OCI-LY3 (cell line): ENCODE results near the gene GOSR1.
"Not testable (repeated sequence)": the region's sequence is repeated elsewhere in the genome, so short reads cannot be mapped to it uniquely, and the experiment has no call there.

ENCODE experiments used
- H2AFZ ChIP-seq: fragments of 200-600, 300-600 bp; shearing (Covaris generic); 2 replicates; pipeline ENCODE4 v1.6.0; 2014; ENCODE audit warnings: antibody characterized with exemption, low read depth, low read length
- H3K27ac ChIP-seq: fragments of 200-600, 300-600 bp; sonication (generic); 2 replicates; pipeline ENCODE4 v1.5.1; 2014; ENCODE audit warnings: mild to moderate bottlenecking, low read length, moderate library complexity, mixed read lengths
- H3K27me3 ChIP-seq: fragments of 200-600, 300-600 bp; sonication (generic); 2 replicates; pipeline ENCODE4 v1.6.1; 2014; ENCODE audit warnings: low read depth, low read length, mixed read lengths
- H3K36me3 ChIP-seq: fragments of 200-600, 300-600 bp; sonication (generic); replicated peaks from 2 replicates; pipeline ENCODE3; 2014; ENCODE audit warnings: low read depth, low read length, mixed read lengths
- H3K4me1 ChIP-seq: fragments of 300-600, 200-600 bp; sonication (generic); 2 replicates; pipeline ENCODE4 v1.6.1; 2014; ENCODE audit warnings: low read length, mixed read lengths
- H3K4me2 ChIP-seq: fragments of 200-600, 300-600 bp; sonication (generic); 2 replicates; pipeline ENCODE4 v1.6.1; 2014; ENCODE audit warnings: low read length, mixed read lengths
- H3K4me3 ChIP-seq: fragments of 300-600, 200-600 bp; sonication (generic); 2 replicates; pipeline ENCODE4 v1.5.1; 2014; ENCODE audit warnings: antibody characterized with exemption, mild to moderate bottlenecking, low read length, moderate library complexity
- H3K79me2 ChIP-seq: fragments of 300-600, 200-600 bp; shearing (Covaris generic); 2 replicates; pipeline ENCODE4 v1.6.1; 2014; ENCODE audit warnings: mild to moderate bottlenecking, low read length, mixed read lengths
- H3K9ac ChIP-seq: fragments of 300-600, 200-600 bp; shearing (Covaris generic); 2 replicates; pipeline ENCODE4 v1.6.0; 2014; ENCODE audit warnings: mild to moderate bottlenecking, low read length, moderate library complexity
- H3K9me3 ChIP-seq: fragments of 200-600, 300-600 bp; shearing (Covaris generic); 2 replicates; pipeline ENCODE4 v1.6.1; 2014; ENCODE audit warnings: low read length, mixed read lengths; ENCODE audit not compliant: insufficient read depth
- H4K20me1 ChIP-seq: fragments of 200-600, 300-600 bp; sonication (generic); 2 replicates; pipeline ENCODE4 v1.6.1; 2016; ENCODE audit warnings: low read length, mixed read lengths; ENCODE audit not compliant: insufficient read depth
- CTCF ChIP-seq: fragments of 200-600, 300-600 bp; sonication (generic); IDR thresholded peaks from 2 replicates; pipeline ENCODE4 v1.5.1; 2014; ENCODE audit warnings: antibody characterized with exemption, low read length, low read depth
- EZH2phosphoT487 ChIP-seq: fragments of 200-600 bp; shearing (Covaris generic); IDR thresholded peaks from 2 replicates; pipeline ENCODE4 v1.6.1; 2018; ENCODE audit warnings: antibody characterized with exemption, mixed run types, low read depth

GOSR1 gene

DNA sequence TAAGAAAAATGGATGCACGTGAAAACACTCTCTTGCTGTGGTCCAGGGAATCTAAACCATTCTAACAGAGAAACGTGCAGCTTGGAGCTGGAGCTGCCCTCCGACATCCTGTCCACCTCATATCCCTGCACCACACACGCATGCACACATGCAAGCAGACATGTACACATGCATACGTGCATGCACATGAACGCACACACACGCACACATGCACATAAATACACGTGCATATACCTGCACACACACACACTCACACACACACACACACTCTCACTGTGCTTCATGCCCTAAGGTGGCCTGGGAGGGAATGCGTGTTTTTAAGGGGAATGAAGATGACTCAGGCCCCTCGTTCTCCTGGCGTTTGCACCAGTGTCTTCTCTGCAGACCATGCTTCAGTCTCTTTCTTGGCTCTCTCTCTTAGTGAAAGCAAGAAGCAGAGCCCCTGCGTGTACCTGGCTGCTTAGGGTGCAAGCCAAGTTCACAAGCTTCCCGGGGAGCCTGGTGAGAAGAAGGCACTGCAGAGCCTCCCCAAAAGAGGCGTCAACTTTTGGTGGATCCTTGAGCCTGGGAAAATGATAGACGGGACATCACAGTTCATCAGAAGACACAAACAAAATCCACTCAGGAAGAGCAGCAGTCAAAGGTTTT, 72.8 kb downstream of the GOSR1 start:
- Histone ChIP-seq H2AFZ (no peak overlapping the region), H3K4me1 (peaks cover 9% of the 10 kb centered on the region), H3K27ac (no peak overlapping the region), H3K9ac (no peak overlapping the region), H3K27me3 (no peaks in the 10 kb centered on the region), H3K4me3 (no peak overlapping the region), H3K36me3 (no peaks in the 10 kb centered on the region), H3K9me3 (no peaks in the 10 kb centered on the region), H4K20me1 (no peaks in the 10 kb centered on the region), H3K79me2 (no peaks in the 10 kb centered on the region), H3K4me2 (no peak overlapping the region)
- TF ChIP-seq EZH2phosphoT487 (no peak), CTCF (no peak)

GRCh38 chr17:30550512-30551273, 73.5 kb downstream of the GOSR1 start:
- H3K79me2 ChIP-seq: no peaks in the 10 kb centered on the region
- no peak overlapping the region for H3K4me3 ChIP-seq
- H2AFZ ChIP-seq: peak overlapping the region; percentile 46; the same call in 1 of the 2 replicates
- H3K4me1 ChIP-seq: peaks cover 9% of the 10 kb centered on the region
- no peaks in the 10 kb centered on the region for H3K27me3 ChIP-seq
- H3K4me2 ChIP-seq: peak overlapping the region; percentile 2
- no peak overlapping the region for H3K9ac ChIP-seq
- H3K27ac ChIP-seq: no peak overlapping the region
- TF ChIP-seq EZH2phosphoT487 (no peak), CTCF (no peak)
- H4K20me1 ChIP-seq: no peaks in the 10 kb centered on the region
- H3K36me3 ChIP-seq: no peaks in the 10 kb centered on the region
- H3K9me3 ChIP-seq: no peaks in the 10 kb centered on the region

DNA sequence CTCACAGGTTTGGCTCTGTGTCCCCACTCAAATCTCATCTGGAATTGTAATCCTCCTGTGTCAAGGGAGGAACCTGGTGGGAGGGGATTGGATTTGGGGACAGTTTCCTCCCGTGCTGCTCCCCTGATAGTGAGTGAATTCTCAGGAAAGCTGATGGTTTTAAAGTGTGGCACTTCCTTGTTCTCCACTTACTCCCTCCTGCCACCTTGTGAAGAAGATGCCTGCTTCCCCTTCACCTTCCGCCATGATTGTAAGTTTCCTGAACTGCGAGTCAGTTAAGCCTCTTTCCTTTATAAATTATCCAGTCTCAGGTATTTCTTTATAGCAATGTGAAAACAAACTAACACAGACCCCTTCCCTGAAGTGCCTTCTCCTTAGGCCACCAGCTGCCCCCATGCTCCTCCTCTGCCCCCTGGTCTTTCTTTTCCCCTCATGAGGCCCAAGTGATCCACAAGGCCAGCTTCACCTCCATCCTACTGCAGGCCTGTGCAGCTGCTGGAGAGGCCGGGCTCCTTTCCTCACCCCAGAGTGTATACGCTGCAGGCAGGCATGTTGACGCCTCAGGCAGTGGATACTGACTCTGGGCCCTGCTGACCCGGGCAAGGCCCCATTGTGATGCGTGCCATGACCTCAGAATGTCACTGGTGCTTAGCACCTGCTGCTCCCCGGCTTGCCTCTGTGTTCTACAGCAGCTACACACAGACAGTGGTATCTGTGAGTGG, 74.2 kb downstream of the GOSR1 start:
- not testable (repeated sequence) for H3K36me3 ChIP-seq, H3K9me3 ChIP-seq, H3K9ac ChIP-seq, H4K20me1 ChIP-seq, H3K4me1 ChIP-seq, H3K27ac ChIP-seq, H3K4me3 ChIP-seq, H3K79me2 ChIP-seq, H3K27me3 ChIP-seq
- H2AFZ ChIP-seq: peak overlapping the region; percentile 46; the same call in 1 of the 2 replicates
- H3K4me2 ChIP-seq: peak overlapping the region; percentile 2

- Histone ChIP-seq H3K27me3 (no peaks in the 10 kb centered on the region), H2AFZ (no peak overlapping the region), H4K20me1 (no peaks in the 10 kb centered on the region), H3K9me3 (no peaks in the 10 kb centered on the region), H3K36me3 (no peaks in the 10 kb centered on the region), H3K4me1 (peaks cover 9% of the 10 kb centered on the region), H3K4me2 (no peak overlapping the region), H3K79me2 (no peaks in the 10 kb centered on the region), H3K27ac (no peak overlapping the region), H3K9ac (no peak overlapping the region), H3K4me3 (no peak overlapping the region)
- TF ChIP-seq EZH2phosphoT487 (no peak), CTCF (no peak)
These were observed 74.8 kb downstream of the GOSR1 start for GRCh38 chr17:30551996-30552339.
